Measurements from ENCODE around the gene GLIS1.

DNA sequence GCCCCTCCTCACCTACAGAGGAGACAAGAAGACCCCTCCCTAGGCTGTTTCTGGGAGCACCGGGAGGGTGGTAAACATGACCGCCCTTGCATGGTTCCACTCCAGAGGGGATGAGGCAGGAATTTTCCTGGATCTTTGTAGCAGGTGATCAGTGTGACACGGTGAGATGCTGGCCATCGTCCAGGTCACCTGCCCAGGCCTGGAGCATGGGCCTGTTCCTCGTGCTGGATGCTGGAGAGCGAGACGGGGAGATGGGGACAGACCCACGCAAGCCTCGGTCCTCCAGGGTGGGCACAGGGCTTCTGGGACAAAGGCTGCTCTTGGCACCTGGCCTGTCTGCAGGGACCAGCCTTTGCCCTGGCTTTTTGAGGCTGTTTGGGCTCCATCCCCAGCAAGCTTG, 233.6 kb downstream of the GLIS1 start:
- TF ChIP-seq, protein P1, sequence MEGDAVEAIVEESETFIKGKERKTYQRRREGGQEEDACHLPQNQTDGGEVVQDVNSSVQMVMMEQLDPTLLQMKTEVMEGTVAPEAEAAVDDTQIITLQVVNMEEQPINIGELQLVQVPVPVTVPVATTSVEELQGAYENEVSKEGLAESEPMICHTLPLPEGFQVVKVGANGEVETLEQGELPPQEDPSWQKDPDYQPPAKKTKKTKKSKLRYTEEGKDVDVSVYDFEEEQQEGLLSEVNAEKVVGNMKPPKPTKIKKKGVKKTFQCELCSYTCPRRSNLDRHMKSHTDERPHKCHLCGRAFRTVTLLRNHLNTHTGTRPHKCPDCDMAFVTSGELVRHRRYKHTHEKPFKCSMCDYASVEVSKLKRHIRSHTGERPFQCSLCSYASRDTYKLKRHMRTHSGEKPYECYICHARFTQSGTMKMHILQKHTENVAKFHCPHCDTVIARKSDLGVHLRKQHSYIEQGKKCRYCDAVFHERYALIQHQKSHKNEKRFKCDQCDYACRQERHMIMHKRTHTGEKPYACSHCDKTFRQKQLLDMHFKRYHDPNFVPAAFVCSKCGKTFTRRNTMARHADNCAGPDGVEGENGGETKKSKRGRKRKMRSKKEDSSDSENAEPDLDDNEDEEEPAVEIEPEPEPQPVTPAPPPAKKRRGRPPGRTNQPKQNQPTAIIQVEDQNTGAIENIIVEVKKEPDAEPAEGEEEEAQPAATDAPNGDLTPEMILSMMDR (IDR thresholded peaks at IDR 0.05; ENCODE audit: insufficient read depth, low read depth, low read length): no peak
- TF ChIP-seq EZH2 (IDR thresholded peaks at IDR 0.05; ENCODE audit: insufficient read depth, low read length): no peak
